OCI-LY3 (cell line): ENCODE measurements around the gene MUC6.
"Not testable (repeated sequence)": the region's sequence is repeated elsewhere in the genome, so short reads cannot be mapped to it uniquely, and the experiment has no call there.

Source experiments
- H2AFZ ChIP-seq: fragments of 200-600, 300-600 bp; shearing (Covaris generic); 2 replicates; pipeline ENCODE4 v1.6.0; 2014; ENCODE audit warnings: antibody characterized with exemption, low read depth, low read length
- H3K27ac ChIP-seq: fragments of 200-600, 300-600 bp; sonication (generic); 2 replicates; pipeline ENCODE4 v1.5.1; 2014; ENCODE audit warnings: mild to moderate bottlenecking, low read length, moderate library complexity, mixed read lengths
- H3K27me3 ChIP-seq: fragments of 200-600, 300-600 bp; sonication (generic); 2 replicates; pipeline ENCODE4 v1.6.1; 2014; ENCODE audit warnings: low read depth, low read length, mixed read lengths
- H3K36me3 ChIP-seq: fragments of 200-600, 300-600 bp; sonication (generic); replicated peaks from 2 replicates; pipeline ENCODE3; 2014; ENCODE audit warnings: low read depth, low read length, mixed read lengths
- H3K4me1 ChIP-seq: fragments of 300-600, 200-600 bp; sonication (generic); 2 replicates; pipeline ENCODE4 v1.6.1; 2014; ENCODE audit warnings: low read length, mixed read lengths
- H3K4me2 ChIP-seq: fragments of 200-600, 300-600 bp; sonication (generic); 2 replicates; pipeline ENCODE4 v1.6.1; 2014; ENCODE audit warnings: low read length, mixed read lengths
- H3K4me3 ChIP-seq: fragments of 300-600, 200-600 bp; sonication (generic); 2 replicates; pipeline ENCODE4 v1.5.1; 2014; ENCODE audit warnings: antibody characterized with exemption, mild to moderate bottlenecking, low read length, moderate library complexity
- H3K79me2 ChIP-seq: fragments of 300-600, 200-600 bp; shearing (Covaris generic); 2 replicates; pipeline ENCODE4 v1.6.1; 2014; ENCODE audit warnings: mild to moderate bottlenecking, low read length, mixed read lengths
- H3K9ac ChIP-seq: fragments of 300-600, 200-600 bp; shearing (Covaris generic); 2 replicates; pipeline ENCODE4 v1.6.0; 2014; ENCODE audit warnings: mild to moderate bottlenecking, low read length, moderate library complexity
- H3K9me3 ChIP-seq: fragments of 200-600, 300-600 bp; shearing (Covaris generic); 2 replicates; pipeline ENCODE4 v1.6.1; 2014; ENCODE audit warnings: low read length, mixed read lengths; ENCODE audit not compliant: insufficient read depth
- H4K20me1 ChIP-seq: fragments of 200-600, 300-600 bp; sonication (generic); 2 replicates; pipeline ENCODE4 v1.6.1; 2016; ENCODE audit warnings: low read length, mixed read lengths; ENCODE audit not compliant: insufficient read depth
- EZH2phosphoT487 ChIP-seq: fragments of 200-600 bp; shearing (Covaris generic); IDR thresholded peaks from 2 replicates; pipeline ENCODE4 v1.6.1; 2018; ENCODE audit warnings: antibody characterized with exemption, mixed run types, low read depth
- TF ChIP-seq, protein P1 (sequence below): fragments of 200-600, 300-600 bp; sonication (generic); IDR thresholded peaks from 2 replicates; pipeline ENCODE4 v1.5.1; 2014; ENCODE audit warnings: antibody characterized with exemption, low read length, low read depth

The MUC6 gene

DNA sequence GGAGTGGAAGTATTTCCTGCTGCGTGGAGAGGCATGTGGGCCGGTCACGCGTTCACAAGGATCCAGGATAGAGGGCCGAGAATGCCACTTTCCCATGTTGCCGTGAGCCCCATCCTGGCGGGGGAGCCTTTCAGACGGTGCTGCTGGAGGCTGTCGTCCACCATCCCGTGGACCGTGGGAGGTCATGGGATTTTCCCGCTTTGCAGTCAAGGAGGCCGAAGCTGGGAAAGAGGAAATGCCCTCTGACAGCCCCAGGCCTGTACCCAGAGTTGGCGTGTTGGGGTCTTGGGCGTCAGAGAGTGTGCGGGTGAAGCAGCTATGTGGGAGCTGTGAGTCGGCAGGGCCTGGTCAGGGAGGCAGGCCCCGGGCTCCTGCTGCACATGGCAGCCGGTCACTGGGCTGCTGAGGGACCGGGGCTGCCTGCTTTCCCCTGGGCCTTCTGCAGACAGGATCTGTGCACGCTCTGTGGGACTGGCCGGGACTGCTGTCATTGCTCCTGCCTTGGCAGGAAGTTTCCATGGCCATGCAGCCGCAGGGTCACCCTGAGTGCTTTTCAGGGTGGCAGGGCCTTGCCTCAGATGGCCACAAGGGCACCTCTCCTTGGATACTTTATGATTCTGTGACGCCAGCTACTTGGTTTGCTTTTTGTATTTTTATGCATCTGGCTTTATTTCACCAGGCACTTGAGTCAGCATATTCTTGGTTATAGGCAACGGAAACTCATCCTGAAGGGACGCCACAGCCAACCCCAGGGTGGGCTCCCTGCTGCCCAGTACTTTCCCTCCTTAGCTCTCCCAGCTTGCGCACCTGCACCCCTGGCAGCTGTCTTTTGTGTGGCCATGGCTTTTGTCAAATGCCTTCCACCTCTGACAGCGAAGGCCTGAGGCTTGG lies 58.4 kb downstream of the MUC6 start:
- no peak overlapping the region for H2AFZ ChIP-seq
- no peaks in the 10 kb centered on the region for H4K20me1 ChIP-seq
- H3K79me2 ChIP-seq = no peaks in the 10 kb centered on the region
- H3K4me2 ChIP-seq = no peak overlapping the region
- no peak overlapping the region for H3K9ac ChIP-seq
- TF ChIP-seq, protein P1, sequence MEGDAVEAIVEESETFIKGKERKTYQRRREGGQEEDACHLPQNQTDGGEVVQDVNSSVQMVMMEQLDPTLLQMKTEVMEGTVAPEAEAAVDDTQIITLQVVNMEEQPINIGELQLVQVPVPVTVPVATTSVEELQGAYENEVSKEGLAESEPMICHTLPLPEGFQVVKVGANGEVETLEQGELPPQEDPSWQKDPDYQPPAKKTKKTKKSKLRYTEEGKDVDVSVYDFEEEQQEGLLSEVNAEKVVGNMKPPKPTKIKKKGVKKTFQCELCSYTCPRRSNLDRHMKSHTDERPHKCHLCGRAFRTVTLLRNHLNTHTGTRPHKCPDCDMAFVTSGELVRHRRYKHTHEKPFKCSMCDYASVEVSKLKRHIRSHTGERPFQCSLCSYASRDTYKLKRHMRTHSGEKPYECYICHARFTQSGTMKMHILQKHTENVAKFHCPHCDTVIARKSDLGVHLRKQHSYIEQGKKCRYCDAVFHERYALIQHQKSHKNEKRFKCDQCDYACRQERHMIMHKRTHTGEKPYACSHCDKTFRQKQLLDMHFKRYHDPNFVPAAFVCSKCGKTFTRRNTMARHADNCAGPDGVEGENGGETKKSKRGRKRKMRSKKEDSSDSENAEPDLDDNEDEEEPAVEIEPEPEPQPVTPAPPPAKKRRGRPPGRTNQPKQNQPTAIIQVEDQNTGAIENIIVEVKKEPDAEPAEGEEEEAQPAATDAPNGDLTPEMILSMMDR = no peak
- TF ChIP-seq EZH2phosphoT487 = no peak
- H3K4me1 ChIP-seq = no peaks in the 10 kb centered on the region
- H3K27ac ChIP-seq = no peak overlapping the region
- H3K27me3 ChIP-seq = no peaks in the 10 kb centered on the region
- H3K36me3 ChIP-seq = peaks cover 6% of the 10 kb centered on the region
- H3K4me3 ChIP-seq = no peak overlapping the region
- H3K9me3 ChIP-seq = no peaks in the 10 kb centered on the region

DNA sequence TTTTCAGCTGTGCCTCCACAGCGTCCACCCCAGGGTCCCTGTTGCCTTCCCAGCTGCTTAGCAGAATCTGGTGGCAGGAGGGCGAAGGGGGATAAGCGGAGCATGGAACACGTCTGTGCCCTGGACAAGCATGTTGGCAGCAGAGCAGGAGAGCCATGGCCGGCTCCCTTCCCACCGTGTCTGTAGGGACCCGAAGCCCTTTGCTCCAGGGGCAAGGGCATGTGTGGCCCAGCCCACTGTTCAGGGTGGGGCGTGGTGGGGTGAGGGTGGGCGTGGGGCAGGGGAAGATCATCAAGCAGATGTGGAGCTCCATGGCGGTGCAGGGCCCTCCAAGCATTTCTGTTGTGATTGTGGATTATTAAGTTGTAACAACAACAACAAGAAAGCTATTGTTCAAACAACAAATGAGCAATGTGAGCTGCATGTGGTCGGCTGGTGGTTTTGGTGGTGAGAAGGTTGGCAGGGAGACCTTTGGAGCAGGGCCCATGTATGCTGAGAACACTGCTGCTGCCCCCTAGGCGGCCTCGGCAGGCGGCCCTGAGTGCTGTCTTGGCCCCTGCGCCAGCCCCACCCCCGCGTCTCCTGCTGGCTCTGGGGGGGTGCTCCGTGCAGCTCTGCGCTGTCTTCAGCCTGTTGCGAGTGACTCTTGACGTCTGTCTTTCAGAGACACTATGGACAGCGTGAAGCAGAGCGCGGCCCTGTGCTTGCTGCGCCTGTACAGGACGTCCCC lies 59.9 kb downstream of the MUC6 start:
- Histone ChIP-seq H2AFZ (no peak overlapping the region), H3K36me3 (peaks cover 8% of the 10 kb centered on the region), H3K4me2 (no peak overlapping the region), H3K79me2 (no peaks in the 10 kb centered on the region), H3K4me1 (no peaks in the 10 kb centered on the region), H3K9me3 (no peaks in the 10 kb centered on the region), H3K27me3 (no peaks in the 10 kb centered on the region), H3K9ac (no peak overlapping the region), H4K20me1 (no peaks in the 10 kb centered on the region), H3K27ac (no peak overlapping the region), H3K4me3 (no peak overlapping the region)
- TF ChIP-seq, protein P1 = no peak
- TF ChIP-seq EZH2phosphoT487 = no peak

DNA sequence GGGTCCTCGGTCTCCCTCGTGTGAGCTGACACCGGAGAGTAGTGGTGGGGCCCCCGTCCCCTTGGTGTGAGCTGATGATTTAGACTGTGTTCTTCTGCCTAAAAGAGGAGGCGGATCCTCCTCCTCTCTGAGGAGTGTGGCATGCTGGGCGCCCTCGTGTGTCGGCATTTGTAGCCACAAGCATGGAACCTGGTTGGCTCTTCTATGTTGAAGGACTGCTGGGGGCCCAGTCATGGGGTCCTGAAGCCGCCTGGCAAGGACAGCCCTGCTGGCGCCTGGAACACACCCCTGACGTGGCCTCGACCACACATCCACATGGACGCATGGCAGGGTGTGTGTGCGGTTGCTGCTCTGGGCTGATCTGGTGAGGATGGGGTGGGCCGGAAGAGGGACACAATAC lies 60.7 kb downstream of the MUC6 start:
- H3K36me3 ChIP-seq = peaks cover 5% of the 10 kb centered on the region
- no peaks in the 10 kb centered on the region for H3K4me1 ChIP-seq
- H3K4me3 ChIP-seq = no peak overlapping the region

DNA sequence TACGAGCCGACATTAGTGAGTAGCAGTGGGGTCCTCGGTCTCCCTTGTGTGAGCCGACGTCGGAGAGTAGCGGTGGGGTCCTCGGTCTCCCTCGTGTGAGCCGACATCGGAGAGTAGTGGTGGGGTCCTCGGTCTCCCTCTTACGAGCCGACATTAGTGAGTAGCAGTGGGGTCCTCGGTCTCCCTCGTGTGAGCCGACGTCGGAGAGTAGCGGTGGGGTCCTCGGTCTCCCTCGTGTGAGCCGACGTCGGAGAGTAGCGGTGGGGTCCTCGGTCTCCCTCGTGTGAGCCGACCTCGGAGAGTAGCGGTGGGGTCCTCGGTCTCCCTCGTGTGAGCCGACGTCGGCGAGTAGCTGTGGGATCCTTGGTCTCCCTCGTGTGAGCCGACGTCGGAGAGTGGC lies 61.1 kb downstream of the MUC6 start:
- H3K4me2 ChIP-seq, H3K79me2 ChIP-seq, H3K4me3 ChIP-seq, H3K36me3 ChIP-seq, H3K27me3 ChIP-seq, H3K27ac ChIP-seq, H2AFZ ChIP-seq, H3K9me3 ChIP-seq, H3K9ac ChIP-seq, H3K4me1 ChIP-seq, H4K20me1 ChIP-seq: not testable (repeated sequence)

More for the DNA sequence above, 60.7 kb downstream of the MUC6 start:
- Histone ChIP-seq H4K20me1 (no peaks in the 10 kb centered on the region), H3K9me3 (no peaks in the 10 kb centered on the region), H3K4me2 (no peak overlapping the region), H2AFZ (no peak overlapping the region), H3K27me3 (no peaks in the 10 kb centered on the region), H3K27ac (no peak overlapping the region), H3K9ac (no peak overlapping the region), H3K79me2 (no peaks in the 10 kb centered on the region)
- TF ChIP-seq, protein P1 = no peak; the same call in 1 of the 2 replicates
- no peak for TF ChIP-seq EZH2phosphoT487
